Activated CD8-positive, alpha-beta memory T cell treated with anti-CD3 and anti-CD28 coated beads for 1 hour (primary cell): Measurements from ENCODE around the gene AANAT.

Experiments used
- DNase-seq, 2 donors: peaks; one replicate each; pipeline ENCODE4 v3.0.0-alpha.2; 2020; ENCODE audit warnings: low read depth in 1 of 2; ENCODE audit errors: extremely low read depth in 1 of 2

The AANAT gene

DNA sequence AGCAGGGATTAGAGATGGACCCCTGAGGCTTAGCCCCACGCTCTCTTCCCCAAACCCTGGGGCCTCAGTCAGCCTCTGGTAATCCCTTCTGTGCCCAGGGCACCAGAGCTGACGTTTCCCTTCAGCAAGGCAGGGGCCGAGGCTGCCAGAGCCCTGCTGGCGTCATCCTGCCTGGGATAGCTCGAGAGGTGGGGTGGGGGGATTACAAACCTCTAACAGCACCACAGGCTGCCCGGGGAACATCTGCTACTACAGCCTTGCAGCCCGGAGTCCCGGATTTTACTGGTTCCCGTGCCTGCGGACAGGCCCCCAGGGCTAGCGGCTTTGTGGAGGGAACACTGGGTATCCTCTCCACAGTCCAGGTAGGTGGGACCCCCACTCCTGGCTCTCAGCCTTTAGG lies at the start of gene AANAT:
Gene AANAT, plus strand, starts transcription at position 238 of the 400 bp plus-strand sequence. CDS start 1,144 bp downstream, outside the sequence.
- no peak for DNase-seq

DNA sequence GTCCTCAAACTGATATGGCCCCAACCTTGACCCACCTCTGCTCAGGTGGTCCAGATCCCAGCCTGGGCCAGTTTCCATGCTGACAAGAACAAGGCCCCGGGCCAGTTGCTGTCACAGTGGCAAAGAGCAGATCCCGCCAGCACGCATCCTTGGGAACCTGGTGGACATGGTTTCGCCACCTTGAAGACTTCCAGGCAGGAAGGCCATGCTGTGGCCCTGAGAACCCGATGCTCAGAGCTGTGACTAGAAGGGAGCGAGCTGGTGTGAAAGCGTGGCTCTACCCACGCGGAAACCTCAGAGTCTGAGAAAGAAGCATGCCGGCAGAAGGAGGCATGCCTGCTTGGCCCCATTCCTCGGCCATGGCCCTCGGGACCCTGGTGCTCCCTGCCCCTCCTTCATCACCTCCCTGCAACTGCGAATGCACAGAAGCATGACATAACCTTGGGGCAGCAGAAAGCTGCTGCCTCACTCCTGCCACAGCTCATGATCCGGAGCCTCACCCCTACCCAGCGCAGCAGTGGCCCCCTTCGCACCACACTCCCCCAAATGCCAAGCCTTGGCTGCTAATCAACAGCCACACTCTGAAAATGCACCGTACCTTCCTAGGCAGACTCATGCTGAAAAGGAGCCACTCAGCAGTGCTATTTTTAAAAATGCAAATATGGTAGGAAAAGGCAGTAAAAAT lies 47.7 kb upstream of the AANAT start:
- DNase-seq: no peak

- DNase-seq: no peak
Measured at GRCh38 chr17:76420356-76421043, 46.9 kb upstream of the AANAT start.

DNA sequence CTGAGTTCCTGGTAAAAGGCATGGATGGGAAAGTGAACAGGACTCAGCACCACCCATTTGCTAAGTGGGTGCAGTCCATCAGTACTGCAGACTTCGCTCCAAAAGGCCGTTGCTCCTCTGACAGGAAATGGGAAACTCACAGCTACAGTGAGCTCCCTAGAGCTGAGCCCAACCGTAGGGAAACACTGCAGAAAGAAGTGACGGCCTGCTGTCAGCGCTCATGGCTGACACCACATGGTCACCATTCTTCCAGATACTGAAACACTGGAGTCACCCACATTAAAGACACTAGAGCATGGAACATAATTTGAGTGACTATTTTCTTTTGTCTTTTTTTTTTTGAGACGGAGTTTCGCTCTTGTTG lies 46.4 kb upstream of the AANAT start:
- no peak for DNase-seq

GRCh38 chr17:76422406-76422805 lies 45.0 kb upstream of the AANAT start:
- no peak for DNase-seq

- no peak for DNase-seq
Measured at GRCh38 chr17:76422860-76423259, 44.5 kb upstream of the AANAT start.

DNA sequence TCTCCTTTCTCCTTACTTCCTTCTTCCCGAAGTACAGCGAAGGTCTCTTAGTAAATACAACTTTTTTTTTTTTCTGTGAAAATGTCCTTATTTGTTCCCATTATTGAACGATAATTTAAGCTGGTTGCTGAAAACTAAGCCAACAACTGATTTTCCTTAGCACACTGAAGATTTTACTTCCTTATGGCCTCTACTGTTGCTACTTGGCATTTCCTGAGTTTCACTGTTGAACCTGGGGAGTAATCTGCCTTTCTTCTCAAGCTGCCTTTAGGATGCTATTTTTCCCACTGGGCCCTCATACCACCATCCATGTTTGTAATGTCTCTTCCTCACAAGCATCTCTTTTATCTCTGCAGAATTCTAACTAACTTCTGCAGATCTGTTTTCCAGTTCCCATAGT lies 40.5 kb upstream of the AANAT start:
- no peak for DNase-seq

DNA sequence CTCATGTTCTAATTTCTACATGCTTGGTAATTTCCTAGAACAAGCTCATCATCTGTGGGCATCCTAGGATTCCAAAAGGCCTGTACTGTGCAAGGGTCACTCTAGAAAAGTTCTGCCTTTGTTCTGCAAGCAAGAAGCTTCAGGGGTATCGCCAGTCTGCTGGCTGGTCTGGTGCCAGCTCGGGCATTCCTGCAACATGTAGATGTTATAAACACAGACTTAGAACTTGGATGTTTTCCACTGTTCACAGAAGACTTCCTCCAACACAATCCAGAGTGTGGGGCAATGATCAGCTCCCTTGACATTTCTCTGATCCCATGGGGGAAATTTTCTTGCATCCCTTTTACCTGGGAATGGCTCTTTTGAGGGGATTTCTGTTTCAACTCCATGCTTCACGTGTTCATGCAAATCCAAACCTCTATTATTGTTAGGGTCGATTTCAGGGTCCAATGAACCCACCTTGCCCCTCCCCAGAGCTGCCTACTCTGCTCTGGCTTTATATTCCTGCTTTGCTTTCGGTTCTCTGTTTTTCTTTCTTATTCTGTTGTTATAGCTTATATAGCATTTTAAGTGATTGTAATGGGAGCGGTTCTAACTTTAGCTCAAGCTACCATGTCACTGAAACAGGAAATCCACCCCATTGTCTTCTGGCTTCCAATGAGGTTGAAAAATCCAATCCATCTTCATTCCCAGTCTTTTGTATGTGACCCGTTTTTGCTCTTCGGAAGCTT lies 39.7 kb upstream of the AANAT start:
- DNase-seq: no peak

DNA sequence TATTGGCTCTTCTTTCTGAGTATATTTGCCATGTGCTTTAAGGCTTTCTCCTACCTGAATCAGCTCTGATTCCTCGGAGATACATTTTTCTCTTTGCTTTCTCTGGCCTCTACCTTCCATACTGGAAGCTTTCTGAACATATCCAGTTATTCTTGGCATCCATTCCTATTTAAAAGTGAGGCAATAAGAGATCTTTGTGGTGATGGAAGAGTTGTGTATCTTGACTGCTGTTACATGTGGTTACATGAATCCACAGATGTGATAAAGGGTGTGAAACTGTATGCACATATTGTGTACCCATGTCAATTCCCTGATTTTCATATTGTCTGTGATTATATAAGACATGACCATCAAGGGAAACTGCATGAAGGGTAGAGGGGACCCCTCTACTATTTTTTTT lies 38.9 kb upstream of the AANAT start:
- no peak for DNase-seq

GRCh38 chr17:76431509-76431908 lies 35.9 kb upstream of the AANAT start:
- no peak for DNase-seq

GRCh38 chr17:76432004-76432403 lies 35.4 kb upstream of the AANAT start:
- no peak for DNase-seq

DNA sequence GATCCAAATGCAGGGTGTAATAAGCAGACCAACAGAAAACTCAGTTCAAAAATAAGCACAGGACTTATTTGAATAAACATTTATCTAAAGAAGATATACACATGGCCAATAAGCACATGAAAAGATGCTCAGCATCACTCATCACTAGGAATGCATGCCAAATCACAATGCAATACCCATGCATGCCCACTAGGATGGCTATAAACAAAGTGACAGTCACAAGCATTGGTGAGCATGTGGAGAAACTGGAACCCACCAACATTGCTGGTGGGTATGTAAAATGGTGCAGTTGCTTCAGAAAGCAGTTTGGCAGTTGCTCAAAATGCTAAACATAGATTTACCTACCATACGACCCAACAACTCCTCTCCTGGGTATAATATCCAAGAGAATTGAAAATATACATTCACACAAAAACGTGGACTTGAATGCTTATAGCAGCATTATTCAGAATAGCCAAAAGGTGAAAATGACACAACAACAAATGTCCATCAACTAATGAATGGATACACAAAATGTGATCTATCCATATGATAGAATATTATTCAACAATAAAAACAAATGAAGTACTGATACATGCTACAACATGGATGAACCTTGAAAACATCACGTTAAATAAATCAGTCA lies 34.6 kb upstream of the AANAT start:
- DNase-seq: no peak

- no peak for DNase-seq
Measured at GRCh38 chr17:76433693-76434092, 33.7 kb upstream of the AANAT start.

DNA sequence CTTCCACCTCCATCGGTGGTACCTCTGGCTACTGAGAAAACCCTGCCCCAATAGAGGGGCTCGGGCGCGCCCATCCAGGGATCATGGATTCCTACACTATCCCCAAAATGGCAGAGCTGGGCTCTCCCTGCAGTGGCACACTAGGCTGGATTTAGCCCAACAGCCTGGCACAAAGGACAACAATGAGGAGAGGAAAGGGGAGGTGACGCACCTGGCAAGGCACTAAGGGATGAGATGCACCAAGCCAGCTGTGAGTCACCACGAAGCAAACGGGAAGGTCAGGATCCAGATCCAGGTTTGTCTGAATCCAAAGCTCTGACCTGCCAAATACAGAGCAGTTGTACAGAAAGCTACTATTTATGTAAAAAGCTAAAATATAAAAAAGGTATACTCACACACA lies 32.5 kb upstream of the AANAT start:
- DNase-seq: no peak

- DNase-seq: no peak
Measured at GRCh38 chr17:76435751-76436150, 31.7 kb upstream of the AANAT start.

GRCh38 chr17:76437467-76438402 lies 29.7 kb upstream of the AANAT start:
- DNase-seq: no peak

GRCh38 chr17:76438906-76439305 lies 28.5 kb upstream of the AANAT start:
- DNase-seq: no peak

DNA sequence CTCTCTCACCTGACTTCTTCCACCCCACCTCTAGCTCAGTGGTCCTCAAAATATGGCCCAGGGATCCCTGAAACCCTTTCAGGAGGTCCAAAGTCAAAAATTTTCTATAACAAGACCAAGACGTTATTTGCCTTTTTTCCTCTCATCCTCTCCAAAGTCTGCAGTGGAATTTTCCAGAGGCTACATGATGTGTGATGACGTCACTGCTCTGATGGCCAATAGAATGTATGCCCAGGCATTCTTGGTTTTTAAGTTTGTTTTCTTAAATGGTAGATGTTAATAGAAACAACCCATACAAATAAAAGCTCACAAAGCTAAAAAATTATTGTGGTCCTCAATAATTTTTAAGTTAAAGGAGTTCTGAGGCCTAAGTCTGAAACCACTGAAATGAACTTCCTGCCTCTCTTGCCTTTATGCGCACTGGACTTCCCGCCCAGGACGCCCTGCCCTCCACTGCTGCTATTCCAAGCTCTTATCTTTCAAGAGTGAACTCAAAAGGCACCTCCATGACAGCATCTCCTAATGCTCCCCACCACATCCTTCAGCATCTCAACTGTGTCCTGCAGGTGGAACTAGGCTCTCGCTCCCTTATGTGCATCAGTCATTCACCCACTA lies 28.0 kb upstream of the AANAT start:
- no peak for DNase-seq

- no peak for DNase-seq
Measured at GRCh38 chr17:76440751-76441362, 26.5 kb upstream of the AANAT start.
